GM19240 (cell line): ENCODE data around the gene APOO.

ENCODE experiments used
- DNase-seq: peaks from one replicate; pipeline ENCODE4 v3.0.0; 2011; ENCODE audit warnings: low spot score; ENCODE audit not compliant: insufficient read length

APOO gene

GRCh38 chrX:23819385-23820234, 88.1 kb downstream of the APOO start:
- no peak for DNase-seq

- no peak for DNase-seq
Observed at GRCh38 chrX:23817979-23818336, 89.8 kb downstream of the APOO start.

GRCh38 chrX:23816179-23816578, 91.6 kb downstream of the APOO start:
- no peak for DNase-seq

- DNase-seq, result no peak
Observed at GRCh38 chrX:23815376-23815775, 92.4 kb downstream of the APOO start.

GRCh38 chrX:23813808-23814207, 93.9 kb downstream of the APOO start:
- no peak for DNase-seq

- no peak for DNase-seq
Observed at GRCh38 chrX:23811656-23812055, 96.1 kb downstream of the APOO start.

- DNase-seq, result no peak
Observed at GRCh38 chrX:23811108-23811651, 96.6 kb downstream of the APOO start.

- DNase-seq, result no peak
Observed at GRCh38 chrX:23810279-23810678, 97.5 kb downstream of the APOO start.

GRCh38 chrX:23805389-23805788, 102.3 kb downstream of the APOO start:
- no peak for DNase-seq

- no peak for DNase-seq
Observed at GRCh38 chrX:23804578-23804977, 103.2 kb downstream of the APOO start.

GRCh38 chrX:23803931-23804381, 103.8 kb downstream of the APOO start:
- DNase-seq, result no peak

- no peak for DNase-seq
Observed at GRCh38 chrX:23802431-23802830, 105.3 kb downstream of the APOO start.

GRCh38 chrX:23799469-23800065, 108.2 kb downstream of the APOO start:
- DNase-seq, result no peak

GRCh38 chrX:23797371-23798128, 110.2 kb downstream of the APOO start:
- no peak for DNase-seq

GRCh38 chrX:23795221-23795620, 112.5 kb downstream of the APOO start:
- DNase-seq, result no peak

- DNase-seq, result no peak
Observed at GRCh38 chrX:23792861-23793553, 114.7 kb downstream of the APOO start.

GRCh38 chrX:23790155-23790497, 117.6 kb downstream of the APOO start:
- no peak for DNase-seq

- DNase-seq, result no peak
Observed at GRCh38 chrX:23789386-23790154, 118.2 kb downstream of the APOO start.

GRCh38 chrX:23788946-23789345, 118.8 kb downstream of the APOO start:
- DNase-seq, result no peak

- no peak for DNase-seq
Observed at GRCh38 chrX:23788521-23788920, 119.2 kb downstream of the APOO start.

- no peak for DNase-seq
Observed at GRCh38 chrX:23787745-23788118, 120.0 kb downstream of the APOO start.
